PC-9 (cell line): ENCODE measurements around the gene SYNGR4. TPM values are rescaled to one million over a fixed set of nuclear protein-coding genes. Genes with fewer than 3 reads are reported as not detected.

Experiments used
- BruUV-seq: library from RNA; stranded (reverse); fragments of 400-500 nt; replicated peaks from 2 replicates; lab custom pipeline; 2021; lab: Mats Ljungman, UMichigan
- CTCF ChIA-PET: fragments of 300-600 bp; sonication (Branson Sonifier 250); formaldehyde crosslinking; loops from one replicate; lab custom pipeline; 2022; ENCODE audit warnings: antibody characterized with exemption; lab: Charles Lee
- POLR2A ChIA-PET: fragments of 300-600 bp; sonication (Branson Sonifier 250); formaldehyde crosslinking; loops from one replicate; lab custom pipeline; 2022; ENCODE audit warnings: antibody characterized with exemption; ENCODE audit not compliant: unreplicated experiment; lab: Charles Lee
- DNase-seq, 2 experiments: peaks; one replicate each; pipeline versions ENCODE4 v3.0.0 to v3.0.0-alpha.2; 2015 to 2022; ENCODE audit warnings: mixed read lengths in 1 of 2
- H2AFZ ChIP-seq: fragments of 200-600 bp; sonication (generic); 2 replicates; pipeline ENCODE4 v1.8.1; 2017; ENCODE audit warnings: antibody characterized with exemption
- H3F3A ChIP-seq: fragments of 200-600 bp; sonication (generic); 2 replicates; pipeline ENCODE4 v1.8.1; 2017; ENCODE audit warnings: antibody characterized with exemption, mild to moderate bottlenecking, low read depth; ENCODE audit not compliant: insufficient read depth
- H3K27ac ChIP-seq: fragments of 200-600 bp; sonication (generic); 2 replicates; pipeline ENCODE4 v1.6.1; 2016; ENCODE audit warnings: mixed run types
- H3K27me3 ChIP-seq: fragments of 200-600 bp; sonication (generic); 2 replicates; pipeline ENCODE4 v1.6.1; 2016; ENCODE audit warnings: low read depth, mixed run types; ENCODE audit not compliant: insufficient read depth
- H3K36me3 ChIP-seq: fragments of 200-600 bp; sonication (generic); 2 replicates; pipeline ENCODE4 v1.6.1; 2016; ENCODE audit warnings: low read depth, mixed run types
- H3K4me1 ChIP-seq: fragments of 200-600 bp; sonication (generic); replicated peaks from 2 replicates; pipeline ENCODE4 v1.6.1; 2016; ENCODE audit warnings: mixed run types; ENCODE audit not compliant: insufficient read depth
- H3K4me2 ChIP-seq: fragments of 200-600 bp; sonication (generic); 2 replicates; pipeline ENCODE4 v1.6.1; 2017; ENCODE audit warnings: mixed run types
- H3K4me3 ChIP-seq: fragments of 200-600 bp; sonication (generic); 2 replicates; pipeline ENCODE4 v1.6.1; 2016; ENCODE audit warnings: mixed run types
- H3K79me2 ChIP-seq: fragments of 200-600 bp; sonication (generic); 2 replicates; pipeline ENCODE4 v1.6.1; 2017; ENCODE audit warnings: low read depth, mixed run types
- H3K9me2 ChIP-seq: fragments of 200-600 bp; sonication (generic); 2 replicates; pipeline ENCODE4 v1.8.1; 2017; ENCODE audit warnings: mild to moderate bottlenecking; ENCODE audit not compliant: insufficient read depth
- H3K9me3 ChIP-seq: fragments of 200-600 bp; sonication (generic); 2 replicates; pipeline ENCODE4 v1.8.1; 2016; ENCODE audit warnings: low read depth; ENCODE audit not compliant: insufficient read depth
- H4K20me1 ChIP-seq: fragments of 200-600 bp; sonication (generic); 2 replicates; pipeline ENCODE4 v1.8.1; 2017; ENCODE audit not compliant: insufficient read depth
- CTCF ChIP-seq: fragments of 200-600 bp; sonication (generic); conservative IDR thresholded peaks from 2 replicates; pipeline ENCODE4 v1.6.1; 2017; ENCODE audit warnings: mixed run types, antibody characterized with exemption, mild to moderate bottlenecking, moderate library complexity
- EZH2 ChIP-seq: fragments of 200-600 bp; sonication (generic); IDR thresholded peaks from 2 replicates; pipeline ENCODE4 v1.8.0; 2017; ENCODE audit warnings: antibody characterized with exemption, low read depth
- intact Hi-C: fragments of 100-400 bp; cut with micrococcal nuclease; formaldehyde crosslinking; loops from one replicate; pipeline ENCODE4 v1.10.0; 2022; ENCODE audit not compliant: unreplicated experiment
- total RNA-seq: library from RNA; stranded (reverse); gene quantifications from 2 replicates; pipeline ENCODE4 v1.2.3, GENCODE V29; 2021

SYNGR4 gene
- total RNA-seq, 1 experiment from 2014 or later: 1.3 TPM

- intact Hi-C loops: no loop called here
- Histone ChIP-seq H3K4me1 (0 out of 2 replicates have a peak, but pooled peaks cover 7% of the 10 kb centered on the region), H3K27ac (no peak overlapping the region), H3F3A (peaks cover 34% of the 10 kb centered on the region; the same call in 1 of the 2 replicates), H3K27me3 (no peaks in the 10 kb centered on the region), H3K9me3 (no peaks in the 10 kb centered on the region), H3K79me2 (no peaks in the 10 kb centered on the region), H3K36me3 (peaks cover 9% of the 10 kb centered on the region), H4K20me1 (no peaks in the 10 kb centered on the region), H3K4me3 (no peak overlapping the region), H2AFZ (no peak overlapping the region), H3K9me2 (no peaks in the 10 kb centered on the region), H3K4me2 (no peak overlapping the region)
- ChIA-PET POLR2A (no interaction called here), CTCF (interaction anchor here (0.6 kb wide), 1 partner anchor 362 kb away, joined by 6 read pairs; no protein-coding TSS in a partner anchor)
- no TSS peak for BruUV-seq
- DNase-seq: no peak
- TF ChIP-seq EZH2 (no peak), CTCF (no peak)
These were observed 14.9 kb downstream of the SYNGR4 start for GRCh38 chr19:48379058-48379457.

GRCh38 chr19:48381178-48381950 lies 17.2 kb downstream of the SYNGR4 start:
- BruUV-seq: no TSS peak

GRCh38 chr19:48382286-48382685 lies 18.1 kb downstream of the SYNGR4 start:
- H3K27ac ChIP-seq: no peak overlapping the region
- H3K4me2 ChIP-seq: no peak overlapping the region
- H3K27me3 ChIP-seq: no peaks in the 10 kb centered on the region
- intact Hi-C loops: no loop called here
- no peak overlapping the region for H2AFZ ChIP-seq
- H3K36me3 ChIP-seq: peaks cover 24% of the 10 kb centered on the region
- no peak overlapping the region for H3K4me3 ChIP-seq
- CTCF ChIA-PET: no interaction called here
- BruUV-seq: no TSS peak
- DNase-seq: no peak
- H3K4me1 ChIP-seq: 0 out of 2 replicates have a peak, but pooled peaks cover 7% of the 10 kb centered on the region
- H3K9me3 ChIP-seq: no peaks in the 10 kb centered on the region
- H3K79me2 ChIP-seq: no peaks in the 10 kb centered on the region
- peaks cover 44% of the 10 kb centered on the region; the same call in 1 of the 2 replicates for H3F3A ChIP-seq
- TF ChIP-seq CTCF (no peak), EZH2 (no peak)
- peaks cover 11% of the 10 kb centered on the region for H4K20me1 ChIP-seq
- POLR2A ChIA-PET: no interaction called here
- H3K9me2 ChIP-seq: no peaks in the 10 kb centered on the region

More at GRCh38 chr19:48381178-48381950, 17.2 kb downstream of the SYNGR4 start:
- Histone ChIP-seq H3K4me1 (0 out of 2 replicates have a peak, but pooled peaks cover 7% of the 10 kb centered on the region), H4K20me1 (peaks cover 8% of the 10 kb centered on the region), H3K4me2 (no peak overlapping the region), H3K9me2 (no peaks in the 10 kb centered on the region), H2AFZ (no peak overlapping the region), H3K27me3 (no peaks in the 10 kb centered on the region), H3K27ac (no peak overlapping the region), H3K36me3 (peaks cover 20% of the 10 kb centered on the region), H3K4me3 (no peak overlapping the region), H3F3A (peaks cover 44% of the 10 kb centered on the region; the same call in 1 of the 2 replicates), H3K79me2 (no peaks in the 10 kb centered on the region), H3K9me3 (no peaks in the 10 kb centered on the region)
- intact Hi-C loops: no loop called here
- CTCF ChIA-PET: interaction anchor here (0.5 kb wide), 1 partner anchor 27 kb away, joined by 6 read pairs; no protein-coding TSS in a partner anchor
- POLR2A ChIA-PET: interaction anchor here (0.6 kb wide), 1 partner anchor 49 kb away, joined by 4 read pairs; no protein-coding TSS in a partner anchor
- TF ChIP-seq CTCF (no peak), EZH2 (no peak)
- no peak for DNase-seq
